HS-5 (cell line): ENCODE data around the gene CACNA1C.

ENCODE experiments used
- DNase-seq: peaks from one replicate; pipeline ENCODE4 v3.0.0-alpha.2; 2012; ENCODE audit warnings: low read depth

Gene CACNA1C

GRCh38 chr12:2052826-2053678, at the start of gene CACNA1C:
CACNA1C (plus strand) TSS chr12:2052987; CDS start chr12:2053563, 576 bp downstream.
- no peak for DNase-seq

- DNase-seq = no peak
These were observed 49.1 kb upstream of the CACNA1C start for GRCh38 chr12:2003676-2004112.

GRCh38 chr12:2004113-2004929, 48.5 kb upstream of the CACNA1C start, which contains the start of gene DCP1B:
DCP1B (minus strand) TSS chr12:2004457; CDS start chr12:2004431, 26 bp downstream.
- peak; percentile 75 for DNase-seq

GRCh38 chr12:2008677-2009076, 44.1 kb upstream of the CACNA1C start:
- no peak for DNase-seq

- DNase-seq = no peak
These were observed 43.2 kb upstream of the CACNA1C start for GRCh38 chr12:2009623-2010022.

GRCh38 chr12:2011643-2012607, 40.9 kb upstream of the CACNA1C start:
- no peak for DNase-seq

- DNase-seq = no peak
These were observed 39.7 kb upstream of the CACNA1C start for GRCh38 chr12:2013086-2013485.

GRCh38 chr12:2013527-2014223, 39.1 kb upstream of the CACNA1C start:
- no peak for DNase-seq

- no peak for DNase-seq
These were observed 38.6 kb upstream of the CACNA1C start for GRCh38 chr12:2014231-2014630.

GRCh38 chr12:2016862-2017545, 35.8 kb upstream of the CACNA1C start:
- DNase-seq = no peak

- no peak for DNase-seq
These were observed 35.0 kb upstream of the CACNA1C start for GRCh38 chr12:2017546-2018337.

- DNase-seq = no peak
These were observed 34.4 kb upstream of the CACNA1C start for GRCh38 chr12:2018391-2018790.

- no peak for DNase-seq
These were observed 33.7 kb upstream of the CACNA1C start for GRCh38 chr12:2019126-2019525.

- DNase-seq = no peak
These were observed 32.3 kb upstream of the CACNA1C start for GRCh38 chr12:2020511-2020910.

GRCh38 chr12:2023365-2023764, 29.4 kb upstream of the CACNA1C start:
- DNase-seq = no peak

- no peak for DNase-seq
These were observed 25.4 kb upstream of the CACNA1C start for GRCh38 chr12:2027351-2027750.

GRCh38 chr12:2029851-2030250, 22.9 kb upstream of the CACNA1C start:
- no peak for DNase-seq

- DNase-seq = no peak
These were observed 20.3 kb upstream of the CACNA1C start for GRCh38 chr12:2032506-2032905.

GRCh38 chr12:2034633-2035430, 18.0 kb upstream of the CACNA1C start:
- DNase-seq = no peak
